ENCODE data around the gene TAF5L.

GRCh38 chr1:229562686-229563085, 63.2 kb downstream of the TAF5L start:
- TF ChIP-seq POLR2AphosphoS5 (IDR thresholded peaks at IDR 0.05; ENCODE audit: borderline replicate concordance, low read depth, low read length) (no peak), EZH2 (IDR thresholded peaks at IDR 0.05) (no peak), FOXP2 (optimal IDR thresholded peaks at IDR 0.05; ENCODE audit: control extremely low read depth, extremely low read length, insufficient read depth) (no peak)

All from SK-N-MC (cell line).